Measurements from ENCODE around the gene ABL1.

DNA sequence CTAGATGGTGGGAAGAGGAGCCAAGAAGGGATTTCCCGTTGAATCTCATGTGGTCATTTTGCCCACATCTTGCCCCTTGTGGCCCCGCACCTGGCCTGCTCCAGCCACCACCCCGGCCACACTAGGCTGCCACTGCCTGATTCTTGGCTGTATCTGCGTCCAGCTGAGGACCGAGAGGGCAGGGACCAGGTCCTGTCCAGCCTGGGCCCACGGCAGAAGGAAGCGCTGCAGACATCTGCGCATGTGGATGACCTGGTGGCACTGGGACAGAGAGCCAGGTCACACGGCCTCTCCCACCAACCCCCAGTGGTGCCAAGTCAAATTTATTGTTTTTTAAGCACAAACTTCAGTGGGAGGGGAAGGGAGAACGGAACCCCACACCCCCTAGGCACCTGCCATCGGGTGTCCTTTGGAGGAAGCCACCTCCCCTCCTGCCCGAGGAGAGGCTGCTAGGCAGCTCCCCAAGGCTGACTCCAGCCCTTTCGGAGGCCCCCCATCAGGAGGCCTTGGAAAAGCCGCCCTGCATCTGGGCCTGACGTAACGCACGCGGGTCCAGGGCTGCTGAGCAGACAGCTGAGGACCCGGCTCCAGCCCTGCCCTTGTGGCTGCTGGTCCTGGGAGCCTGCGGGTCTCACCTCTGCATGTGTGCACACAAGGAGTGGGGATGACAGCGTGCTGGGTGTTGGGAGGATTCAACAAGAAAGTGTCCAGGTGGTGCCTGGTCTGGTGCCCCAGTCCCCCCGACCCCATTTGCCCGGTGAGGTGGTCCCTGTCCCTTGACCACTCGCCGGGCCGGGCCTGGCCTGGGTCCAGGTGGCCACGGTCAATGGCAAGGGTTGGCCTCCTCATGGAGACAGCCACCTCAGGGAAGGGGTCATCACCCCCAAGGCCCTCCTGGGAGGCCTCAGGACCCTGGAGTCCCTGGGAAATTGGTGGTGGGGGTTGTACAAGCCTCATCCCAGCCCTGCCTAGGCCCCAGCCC is 67.4 kb downstream of the ABL1 start:
- TF ChIP-seq BHLHE40 (IDR thresholded peaks at IDR 0.05; ENCODE audit: borderline replicate concordance) (no peak), FOXM1 (IDR thresholded peaks at IDR 0.05; ENCODE audit: borderline replicate concordance) (no peak)
